SK-N-MC (cell line): ENCODE results near the gene SRD5A3.

Source experiments
- EZH2 ChIP-seq: fragments of 200-600 bp; sonication (generic); IDR thresholded peaks from one replicate; pipeline ENCODE4 v1.6.1; 2017; ENCODE audit warnings: antibody characterized with exemption
- POLR2AphosphoS5 ChIP-seq: IDR thresholded peaks from 2 replicates; pipeline ENCODE4 v1.6.1; 2012; ENCODE audit warnings: mild to moderate bottlenecking, low read depth, low read length, borderline replicate concordance

- TF ChIP-seq EZH2 (no peak), POLR2AphosphoS5 (no peak)
These were observed 1.7 kb downstream of the SRD5A3 start for GRCh38 chr4:55347610-55348228.
